DOHH2 (cell line): ENCODE results near the gene TRIM41.

Source experiments
- CTCF ChIP-seq: fragments of 200-600 bp; sonication (generic); IDR thresholded peaks from one replicate; pipeline ENCODE4 v1.5.1; 2014; ENCODE audit warnings: antibody characterized with exemption, mild to moderate bottlenecking, low read depth, low read length; ENCODE audit not compliant: poor library complexity, severe bottlenecking
- EZH2phosphoT487 ChIP-seq: fragments of 200-600 bp; sonication (generic); IDR thresholded peaks from 2 replicates; pipeline ENCODE4 v1.6.1; 2017; ENCODE audit warnings: borderline replicate concordance, mild to moderate bottlenecking, antibody characterized with exemption, low read length, moderate library complexity, mixed read lengths

- TF ChIP-seq EZH2phosphoT487 (no peak), CTCF (no peak)
Observed at GRCh38 chr5:181184845-181185216, 38.2 kb upstream of the TRIM41 start.
